ENCODE data around the gene ACOX2. TPM values are rescaled to one million over a fixed set of nuclear protein-coding genes. Genes with fewer than 3 reads are reported as not detected.

ACOX2 gene
- total RNA-seq, 1 donor from 2014 or later, result not detected

GRCh38 chr3:58473275-58473674 is 63.7 kb downstream of the ACOX2 start:
- H3K9me3 Mint-ChIP-seq, result no peaks in the 10 kb centered on the region
- no peaks in the 10 kb centered on the region for H3K36me3 Mint-ChIP-seq (ENCODE audit: low read depth)
- H3K4me3 Mint-ChIP-seq, result no peak overlapping the region
- DNase-seq, result no peak
- intact Hi-C loops (cut with micrococcal nuclease), result loop anchor here (5.0 kb wide), 1 partner anchor 151 kb away; no protein-coding TSS in a partner anchor
- peaks cover 45% of the 10 kb centered on the region for H3K4me1 Mint-ChIP-seq
- H3K27me3 Mint-ChIP-seq, result peaks cover 8% of the 10 kb centered on the region
- H3K27ac Mint-ChIP-seq, result no peak overlapping the region

- Mint-ChIP-seq H3K9me3 (no peaks in the 10 kb centered on the region), H3K4me3 (peak overlapping the region; percentile 46), H3K27ac (peak overlapping the region; percentile 62), H3K27me3 (peaks cover 2% of the 10 kb centered on the region), H3K4me1 (peaks cover 45% of the 10 kb centered on the region), H3K36me3 (ENCODE audit: low read depth) (no peaks in the 10 kb centered on the region)
- peak; percentile 88 for DNase-seq
- intact Hi-C loops (cut with micrococcal nuclease), result loop anchor here (1.0 to 5.0 kb wide), 5 partner anchors 8 to 165 kb away; partner anchors contain the start of genes HTD2, PDHB and RPP14
Observed at GRCh38 chr3:58471025-58471887, 65.7 kb downstream of the ACOX2 start.

GRCh38 chr3:58470363-58471024 is 66.5 kb downstream of the ACOX2 start:
- no peak for DNase-seq
- H3K4me1 Mint-ChIP-seq, result peaks cover 47% of the 10 kb centered on the region
- H3K4me3 Mint-ChIP-seq, result peak overlapping the region; percentile 42
- no peaks in the 10 kb centered on the region for H3K36me3 Mint-ChIP-seq (ENCODE audit: low read depth)
- H3K9me3 Mint-ChIP-seq, result no peaks in the 10 kb centered on the region
- peak overlapping the region; percentile 62 for H3K27ac Mint-ChIP-seq
- intact Hi-C loops (cut with micrococcal nuclease), result loop anchor here (1.0 to 5.0 kb wide), 5 partner anchors 7 to 164 kb away; partner anchors contain the start of genes HTD2, PDHB and RPP14
- peaks cover 4% of the 10 kb centered on the region for H3K27me3 Mint-ChIP-seq

GRCh38 chr3:58469096-58469495 is 67.9 kb downstream of the ACOX2 start:
- no peaks in the 10 kb centered on the region for H3K9me3 Mint-ChIP-seq
- intact Hi-C loops (cut with micrococcal nuclease), result no loop called here
- H3K27ac Mint-ChIP-seq, result no peak overlapping the region
- DNase-seq, result no peak
- no peak overlapping the region for H3K4me3 Mint-ChIP-seq
- peaks cover 36% of the 10 kb centered on the region for H3K4me1 Mint-ChIP-seq
- H3K36me3 Mint-ChIP-seq (ENCODE audit: low read depth), result no peaks in the 10 kb centered on the region
- H3K27me3 Mint-ChIP-seq, result peaks cover 4% of the 10 kb centered on the region

- peaks cover 30% of the 10 kb centered on the region for H3K4me1 Mint-ChIP-seq
- H3K27ac Mint-ChIP-seq, result no peak overlapping the region
- H3K9me3 Mint-ChIP-seq, result no peaks in the 10 kb centered on the region
- intact Hi-C loops (cut with micrococcal nuclease), result no loop called here
- peaks cover 4% of the 10 kb centered on the region for H3K27me3 Mint-ChIP-seq
- no peaks in the 10 kb centered on the region for H3K36me3 Mint-ChIP-seq (ENCODE audit: low read depth)
- DNase-seq, result no peak
- H3K4me3 Mint-ChIP-seq, result no peak overlapping the region
Observed at GRCh38 chr3:58466899-58467563, 70.0 kb downstream of the ACOX2 start.

GRCh38 chr3:58464866-58465265 is 72.1 kb downstream of the ACOX2 start:
- DNase-seq, result no peak
- Mint-ChIP-seq H3K27ac (no peak overlapping the region), H3K36me3 (ENCODE audit: low read depth) (no peaks in the 10 kb centered on the region), H3K27me3 (peaks cover 6% of the 10 kb centered on the region), H3K9me3 (no peaks in the 10 kb centered on the region), H3K4me1 (peaks cover 13% of the 10 kb centered on the region), H3K4me3 (no peak overlapping the region)
- intact Hi-C loops (cut with micrococcal nuclease), result no loop called here

- no peaks in the 10 kb centered on the region for H3K9me3 Mint-ChIP-seq
- no peaks in the 10 kb centered on the region for H3K36me3 Mint-ChIP-seq (ENCODE audit: low read depth)
- H3K4me3 Mint-ChIP-seq, result no peak overlapping the region
- intact Hi-C loops (cut with micrococcal nuclease), result loop anchor here (1.0 kb wide), 4 partner anchors 7 to 68 kb away; partner anchors contain the start of genes KCTD6 and PDHB
- H3K27ac Mint-ChIP-seq, result peak overlapping the region; percentile 65
- DNase-seq, result no peak
- peaks cover 6% of the 10 kb centered on the region for H3K27me3 Mint-ChIP-seq
- H3K4me1 Mint-ChIP-seq, result peaks cover 11% of the 10 kb centered on the region
Observed at GRCh38 chr3:58463942-58464271, 73.1 kb downstream of the ACOX2 start.

- Mint-ChIP-seq H3K27me3 (peaks cover 6% of the 10 kb centered on the region), H3K4me3 (no peak overlapping the region), H3K36me3 (ENCODE audit: low read depth) (no peaks in the 10 kb centered on the region), H3K9me3 (no peaks in the 10 kb centered on the region), H3K27ac (peak overlapping the region; percentile 65), H3K4me1 (peaks cover 11% of the 10 kb centered on the region)
- intact Hi-C loops (cut with micrococcal nuclease), result loop anchor here (1.0 kb wide), 4 partner anchors 8 to 69 kb away; partner anchors contain the start of genes KCTD6 and PDHB
- peak; percentile 90 for DNase-seq
Observed at GRCh38 chr3:58463181-58463941, 73.6 kb downstream of the ACOX2 start.

- H3K27me3 Mint-ChIP-seq, result peaks cover 6% of the 10 kb centered on the region
- peaks cover 11% of the 10 kb centered on the region for H3K4me1 Mint-ChIP-seq
- DNase-seq, result no peak
- intact Hi-C loops (cut with micrococcal nuclease), result loop anchor here (1.0 kb wide), 4 partner anchors 8 to 69 kb away; partner anchors contain the start of genes KCTD6 and PDHB
- H3K9me3 Mint-ChIP-seq, result no peaks in the 10 kb centered on the region
- H3K27ac Mint-ChIP-seq, result no peak overlapping the region
- no peaks in the 10 kb centered on the region for H3K36me3 Mint-ChIP-seq (ENCODE audit: low read depth)
- no peak overlapping the region for H3K4me3 Mint-ChIP-seq
Observed at GRCh38 chr3:58462829-58463180, 74.2 kb downstream of the ACOX2 start.

GRCh38 chr3:58459160-58459559 is 77.8 kb downstream of the ACOX2 start:
- H3K27ac Mint-ChIP-seq, result no peak overlapping the region

More at GRCh38 chr3:58459160-58459559, 77.8 kb downstream of the ACOX2 start:
- Mint-ChIP-seq H3K27me3 (peaks cover 7% of the 10 kb centered on the region), H3K4me3 (no peak overlapping the region), H3K36me3 (ENCODE audit: low read depth) (peaks cover 5% of the 10 kb centered on the region), H3K4me1 (peaks cover 7% of the 10 kb centered on the region), H3K9me3 (peaks cover 14% of the 10 kb centered on the region)
- intact Hi-C loops (cut with micrococcal nuclease), result no loop called here
- no peak for DNase-seq

Other genes with a start within 250 kb of the ACOX2 start
- 22.7 and 25.2 TPM in 2 replicates for gene RPP14, start 230.9 kb downstream of the ACOX2 start, total RNA-seq
- 9.7 and 11.5 TPM in 2 replicates for gene HTD2, start 230.7 kb downstream of the ACOX2 start, total RNA-seq
- gene PXK, start 204.3 kb downstream of the ACOX2 start, total RNA-seq, result 41.1 and 45.7 TPM in 2 replicates
- gene PDHB, start 103.4 kb downstream of the ACOX2 start, total RNA-seq, result 68.0 and 69.3 TPM in 2 replicates
- gene KCTD6, start 45.1 kb downstream of the ACOX2 start, total RNA-seq, result 5.8 and 6.3 TPM in 2 replicates
- gene FAM107A, start 40.2 kb upstream of the ACOX2 start, total RNA-seq, result not detected in 2 replicates
- gene FAM3D, start 129.6 kb upstream of the ACOX2 start, total RNA-seq, result not detected in 2 replicates

Measured in activated CD4-positive, alpha-beta T cell treated with anti-CD3 and anti-CD28 coated beads, Interleukin-2, amount 10 ng/mL, durations not matched to agents 24 days and 14 days (primary cell).